ENCODE results near the gene SNX13. TPM values are rescaled to one million over a fixed set of nuclear protein-coding genes. Genes with fewer than 3 reads are reported as not detected.

SNX13 gene
- total RNA-seq, 1 experiment from 2014 or later: 29.0 TPM

DNA sequence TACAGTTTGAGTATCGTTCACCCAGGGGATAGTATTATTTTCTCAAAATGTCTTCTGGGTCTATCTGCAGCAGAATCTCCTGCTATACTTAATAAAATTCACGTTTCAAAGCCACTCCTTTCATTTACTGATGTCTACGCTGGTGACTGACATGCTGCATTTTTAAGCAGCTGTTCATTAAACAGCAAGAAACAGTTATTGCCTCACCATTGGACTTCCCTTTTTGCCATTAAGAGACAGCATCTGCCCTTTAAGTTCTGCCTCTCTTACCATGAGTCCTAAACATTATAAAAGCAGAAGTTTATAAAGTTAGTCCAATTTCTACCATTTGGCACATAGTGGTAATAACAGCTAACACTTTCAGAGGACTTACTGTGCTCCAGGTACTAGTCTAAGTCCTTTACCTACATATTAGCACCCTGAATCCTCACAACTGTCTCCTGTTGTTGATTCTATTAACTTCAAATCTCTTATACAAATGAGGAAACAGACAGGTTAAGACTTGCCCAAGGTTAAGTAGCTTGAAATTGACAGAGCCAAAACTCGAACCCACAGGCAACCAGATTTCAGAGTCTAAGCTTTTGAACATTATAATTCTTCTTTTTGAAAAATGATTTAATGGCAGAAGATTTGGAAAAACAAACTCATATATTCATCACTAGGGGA, 169.5 kb downstream of the SNX13 start:
- peaks cover 3 to 5% of the 10 kb centered on the region in 2 experiments; a peak in 3 of 5 replicates for H3K9me3 Mint-ChIP-seq
- no peak overlapping the region for H3K18ac ChIP-seq (ENCODE audit: insufficient read length, low read depth, low read length)
- H3K36me3 Mint-ChIP-seq (ENCODE audit: insufficient read depth in 1 of 3, low read depth in 3 of 3): peaks cover 0 to 10% (median 3%) of the 10 kb centered on the region in 3 experiments; a peak in 5 of 7 replicates
- H4K8ac ChIP-seq (replicated peaks; ENCODE audit: insufficient read length, low read depth, low read length): no peak overlapping the region
- H3K79me1 ChIP-seq (ENCODE audit: insufficient read depth, low read depth, low read length, poor library complexity, severe bottlenecking): no peaks in the 10 kb centered on the region
- no peak overlapping the region for H2BK120ac ChIP-seq (ENCODE audit: low read depth, low read length, poor library complexity, severe bottlenecking)
- H3K56ac ChIP-seq (ENCODE audit: insufficient read length, low read depth, low read length): no peak overlapping the region
- TF ChIP-seq, protein P1, sequence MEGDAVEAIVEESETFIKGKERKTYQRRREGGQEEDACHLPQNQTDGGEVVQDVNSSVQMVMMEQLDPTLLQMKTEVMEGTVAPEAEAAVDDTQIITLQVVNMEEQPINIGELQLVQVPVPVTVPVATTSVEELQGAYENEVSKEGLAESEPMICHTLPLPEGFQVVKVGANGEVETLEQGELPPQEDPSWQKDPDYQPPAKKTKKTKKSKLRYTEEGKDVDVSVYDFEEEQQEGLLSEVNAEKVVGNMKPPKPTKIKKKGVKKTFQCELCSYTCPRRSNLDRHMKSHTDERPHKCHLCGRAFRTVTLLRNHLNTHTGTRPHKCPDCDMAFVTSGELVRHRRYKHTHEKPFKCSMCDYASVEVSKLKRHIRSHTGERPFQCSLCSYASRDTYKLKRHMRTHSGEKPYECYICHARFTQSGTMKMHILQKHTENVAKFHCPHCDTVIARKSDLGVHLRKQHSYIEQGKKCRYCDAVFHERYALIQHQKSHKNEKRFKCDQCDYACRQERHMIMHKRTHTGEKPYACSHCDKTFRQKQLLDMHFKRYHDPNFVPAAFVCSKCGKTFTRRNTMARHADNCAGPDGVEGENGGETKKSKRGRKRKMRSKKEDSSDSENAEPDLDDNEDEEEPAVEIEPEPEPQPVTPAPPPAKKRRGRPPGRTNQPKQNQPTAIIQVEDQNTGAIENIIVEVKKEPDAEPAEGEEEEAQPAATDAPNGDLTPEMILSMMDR (conservative IDR thresholded peaks at IDR 0.05): no peak
- H2AFZ ChIP-seq (ENCODE audit: low read length): no peak overlapping the region
- DNase-seq: no peak
- H3K14ac ChIP-seq (ENCODE audit: insufficient read depth, low read length): no peak overlapping the region
- H3K4ac ChIP-seq (ENCODE audit: low read depth, low read length): no peak overlapping the region
- no peak overlapping the region for H3K4me2 ChIP-seq (ENCODE audit: insufficient read depth, insufficient read length, low read length)
- no peak overlapping the region for H3K4me3 Mint-ChIP-seq
- no peak overlapping the region for H2BK12ac ChIP-seq (ENCODE audit: insufficient read length, low read depth, low read length)
- H2BK5ac ChIP-seq (ENCODE audit: insufficient read length, low read length): no peak overlapping the region
- H2BK20ac ChIP-seq (ENCODE audit: low read depth, low read length, poor library complexity, severe bottlenecking): no peak overlapping the region
- no peak overlapping the region for H2AK5ac ChIP-seq (ENCODE audit: insufficient read length, low read length)
- no peak overlapping the region for H4K91ac ChIP-seq (ENCODE audit: insufficient read length, low read depth, low read length)
- no peak overlapping the region for H3K27ac Mint-ChIP-seq
- no peak overlapping the region for H4K5ac ChIP-seq (ENCODE audit: insufficient read length, low read depth, low read length)
- H3K27me3 Mint-ChIP-seq (ENCODE audit: low read depth): peaks cover 2% of the 10 kb centered on the region
- peaks cover 7% of the 10 kb centered on the region; the same call in 1 of the 2 replicates for H3K4me1 ChIP-seq (ENCODE audit: insufficient read depth, low read length)
- no peak overlapping the region for H2BK15ac ChIP-seq (ENCODE audit: low read depth, low read length)
- no peaks in the 10 kb centered on the region for H3K27me3 ChIP-seq (ENCODE audit: insufficient read depth, low read length)
- no peak overlapping the region for H3K23ac ChIP-seq (ENCODE audit: insufficient read length, low read depth, low read length)
- H3K9me3 ChIP-seq (ENCODE audit: control insufficient read depth, low read depth, low read length): no peaks in the 10 kb centered on the region
- no peak overlapping the region for H3T11ph ChIP-seq (ENCODE audit: low read length)
- H3K9ac ChIP-seq (ENCODE audit: extremely low read depth, insufficient read length, low read length): no peak overlapping the region
- no CpG with 5 or more reads among the region's 4 CpGs for WGBS (ENCODE audit: extremely low coverage, insufficient read length, low lambda C conversion rate)
- no peaks in the 10 kb centered on the region for H3K79me2 ChIP-seq (ENCODE audit: insufficient read depth, low read length)
- no peak overlapping the region for H3K27ac ChIP-seq (ENCODE audit: insufficient read length, low read depth, low read length)
- peaks cover 22 to 38% of the 10 kb centered on the region in 2 experiments for H3K4me1 Mint-ChIP-seq
- no peaks in the 10 kb centered on the region for H4K20me1 ChIP-seq (ENCODE audit: control insufficient read depth, insufficient read depth, insufficient read length)
- H3K23me2 ChIP-seq (ENCODE audit: insufficient read length, low read depth, low read length, poor library complexity, severe bottlenecking): no peaks in the 10 kb centered on the region
